Measurements from ENCODE around the gene ADIRF. TPM values are rescaled to one million over a fixed set of nuclear protein-coding genes. Genes with fewer than 3 reads are reported as not detected.
"Not testable (repeated sequence)": the region's sequence is repeated elsewhere in the genome, so short reads cannot be mapped to it uniquely, and the experiment has no call there.

The ADIRF gene
- total RNA-seq, 2 experiments from 2014 or later = not detected

GRCh38 chr10:86946213-86947155 lies 21.8 kb upstream of the ADIRF start:
- Histone ChIP-seq H3K9me3 (ENCODE audit: low read length) (no peaks in the 10 kb centered on the region), H3K9me2 (ENCODE audit: insufficient read depth, low read length) (no peaks in the 10 kb centered on the region), H3K4me2 (ENCODE audit: low read length) (no peak overlapping the region), H3K4me1 (ENCODE audit: insufficient read depth, low read length, poor library complexity, severe bottlenecking) (no peaks in the 10 kb centered on the region), H4K20me1 (ENCODE audit: insufficient read depth, low read length) (no peaks in the 10 kb centered on the region), H3K27ac (ENCODE audit: low read depth, low read length, poor library complexity, severe bottlenecking) (no peak overlapping the region), H3K4me3 (ENCODE audit: low read depth, low read length, poor library complexity, severe bottlenecking) (no peak overlapping the region), H3K36me3 (ENCODE audit: insufficient read depth, low read length) (no peaks in the 10 kb centered on the region), H3K79me2 (ENCODE audit: insufficient read depth, low read depth, low read length) (no peaks in the 10 kb centered on the region), H2AFZ (ENCODE audit: low read length) (no peak overlapping the region)
- intact Hi-C loops (cut with micrococcal nuclease; ENCODE audit: unreplicated experiment) = no loop called here
- no TSS peak for BruUV-seq (replicated peaks)
- TF ChIP-seq CTCF (conservative IDR thresholded peaks at IDR 0.05; ENCODE audit: low read length) = no peak
- TF ChIP-seq EZH2phosphoT487 (IDR thresholded peaks at IDR 0.05; ENCODE audit: borderline replicate concordance, low read depth, low read length) = no peak
- DNase-seq (ENCODE audit: low spot score) = no peak
- ChIA-PET CTCF (ENCODE audit: unreplicated experiment) (no interaction called here), POLR2A (no interaction called here)

- POLR2A ChIA-PET = interaction anchor here (0.8 kb wide), 1 partner anchor 185 kb away, joined by 3 read pairs; no protein-coding TSS in a partner anchor
- H3K79me2 ChIP-seq (ENCODE audit: insufficient read depth, low read depth, low read length); DNase-seq (ENCODE audit: low spot score); H3K27ac ChIP-seq (ENCODE audit: low read depth, low read length, poor library complexity, severe bottlenecking); H2AFZ ChIP-seq (ENCODE audit: low read length); H3K4me2 ChIP-seq (ENCODE audit: low read length); H3K9me3 ChIP-seq (ENCODE audit: low read length); intact Hi-C loops (cut with micrococcal nuclease; ENCODE audit: unreplicated experiment); H3K9me2 ChIP-seq (ENCODE audit: insufficient read depth, low read length); H3K4me1 ChIP-seq (ENCODE audit: insufficient read depth, low read length, poor library complexity, severe bottlenecking); H4K20me1 ChIP-seq (ENCODE audit: insufficient read depth, low read length); H3K36me3 ChIP-seq (ENCODE audit: insufficient read depth, low read length); BruUV-seq (replicated peaks); CTCF ChIA-PET (ENCODE audit: unreplicated experiment); H3K4me3 ChIP-seq (ENCODE audit: low read depth, low read length, poor library complexity, severe bottlenecking): not testable (repeated sequence)
Measured at GRCh38 chr10:86947806-86948205, 20.5 kb upstream of the ADIRF start.

GRCh38 chr10:86950349-86950748 lies 17.9 kb upstream of the ADIRF start:
- BruUV-seq (replicated peaks) = no TSS peak
- Histone ChIP-seq H3K27ac (ENCODE audit: low read depth, low read length, poor library complexity, severe bottlenecking) (no peak overlapping the region), H3K4me1 (ENCODE audit: insufficient read depth, low read length, poor library complexity, severe bottlenecking) (no peaks in the 10 kb centered on the region), H3K36me3 (ENCODE audit: insufficient read depth, low read length) (no peaks in the 10 kb centered on the region), H2AFZ (ENCODE audit: low read length) (no peak overlapping the region), H3K4me3 (ENCODE audit: low read depth, low read length, poor library complexity, severe bottlenecking) (no peak overlapping the region), H3K79me2 (ENCODE audit: insufficient read depth, low read depth, low read length) (no peaks in the 10 kb centered on the region), H3K9me3 (ENCODE audit: low read length) (no peaks in the 10 kb centered on the region), H3K9me2 (ENCODE audit: insufficient read depth, low read length) (no peaks in the 10 kb centered on the region), H3K4me2 (ENCODE audit: low read length) (no peak overlapping the region), H4K20me1 (ENCODE audit: insufficient read depth, low read length) (no peaks in the 10 kb centered on the region)
- intact Hi-C loops (cut with micrococcal nuclease; ENCODE audit: unreplicated experiment) = no loop called here
- POLR2A ChIA-PET = interaction anchor here (0.7 kb wide), 1 partner anchor 92 kb away, joined by 3 read pairs; no protein-coding TSS in a partner anchor
- no peak for DNase-seq (ENCODE audit: low spot score)
- CTCF ChIA-PET (ENCODE audit: unreplicated experiment) = no interaction called here
- TF ChIP-seq EZH2phosphoT487 (IDR thresholded peaks at IDR 0.05; ENCODE audit: borderline replicate concordance, low read depth, low read length) (no peak), CTCF (conservative IDR thresholded peaks at IDR 0.05; ENCODE audit: low read length) (no peak)
